HepG2 (cell line): Measurements from ENCODE around the gene DUSP22. TPM values are rescaled to one million over a fixed set of nuclear protein-coding genes. Genes with fewer than 3 reads are reported as not detected.

Source experiments
- ATAC-seq: fragments of 200-7000 bp; cut with Tn5 transposase; 3 replicates; pipeline ENCODE4 v1.9.1; 2020; ENCODE audit warnings: mild to moderate bottlenecking, moderate library complexity
- BruUV-seq: library from RNA; stranded (reverse); fragments of 400-500 nt; replicated peaks from 2 replicates; lab custom pipeline; 2021; lab: Mats Ljungman, UMichigan
- CTCF ChIA-PET: fragments of 300-600 bp; formaldehyde crosslinking; extraction: SDS; loops from one replicate; lab custom pipeline; 2021; ENCODE audit warnings: low total read pairs, inconsistent platforms, low intra/inter-chr PET ratio; lab: Yijun Ruan, JAX
- POLR2A ChIA-PET: fragments of 350-600 bp; sonication (Branson Sonifier 250); formaldehyde crosslinking; loops from one replicate; lab custom pipeline; 2020; ENCODE audit warnings: antibody characterized with exemption, inconsistent platforms; lab: Yijun Ruan, JAX
- DNase-seq: peaks from one replicate; pipeline ENCODE4 v3.0.0-alpha.2; 2015; ENCODE audit warnings: low spot score
- FAIRE-seq: peaks from 3 replicates; lab custom pipeline; 2011; peaks lifted over from hg19 to GRCh38; lab: Jason Lieb, UNC
- H2AFZ ChIP-seq: one replicate; pipeline ENCODE4 v1.6.1; 2011; ENCODE audit warnings: low read length, inconsistent platforms
- H3K27ac ChIP-seq: fragments of 300-600 bp; 3 replicates; pipeline ENCODE4 v1.8.0; 2011; ENCODE audit warnings: mixed run types, mild to moderate bottlenecking, mixed read lengths, low read length, inconsistent platforms; ENCODE audit not compliant: insufficient read depth; ENCODE audit errors: extremely low read length
- H3K27me3 ChIP-seq, 2 experiments: fragments of 200-600 bp in 1 of 2; 2 replicates in 1 of 2; 3 replicates in 1 of 2; pipeline versions ENCODE4 v1.6.0 to v1.8.0; 2011; ENCODE audit warnings: low read length in 2 of 2, mild to moderate bottlenecking in 2 of 2, moderate library complexity in 2 of 2, inconsistent platforms in 1 of 2; ENCODE audit not compliant: insufficient read depth in 2 of 2, control insufficient read depth in 1 of 2
- H3K36me3 ChIP-seq, 2 experiments: fragments of 200-600 bp in 1 of 2; replicated peaks in 1 of 2; 2 replicates in 1 of 2; 3 replicates in 1 of 2; pipeline versions ENCODE4 v1.5.1 to v1.8.0; 2011; ENCODE audit warnings: low read length in 2 of 2, inconsistent platforms in 1 of 2; ENCODE audit not compliant: insufficient read depth in 2 of 2, control insufficient read depth in 1 of 2
- H3K4me1 ChIP-seq: 2 replicates; pipeline ENCODE4 v1.5.1; 2012; ENCODE audit warnings: low read length, inconsistent platforms; ENCODE audit not compliant: insufficient read depth
- H3K4me2 ChIP-seq: 2 replicates; pipeline ENCODE4 v1.6.0; 2011; ENCODE audit warnings: low read depth, low read length, inconsistent platforms
- H3K4me3 ChIP-seq, 3 experiments: fragments of 200-600 bp in 1 of 3; sonication (generic), shearing (Covaris generic) in 1 of 3; replicated peaks in 1 of 3; 2 replicates each; pipeline ENCODE4 v1.5.1; 2011 to 2016; ENCODE audit warnings: low read length in 3 of 3, inconsistent platforms in 2 of 3, low read depth in 2 of 3, mild to moderate bottlenecking in 2 of 3, control low read depth in 1 of 3, mixed read lengths in 1 of 3; ENCODE audit not compliant: insufficient read depth in 1 of 3
- H3K79me2 ChIP-seq: one replicate; pipeline ENCODE4 v1.6.1; 2011; ENCODE audit warnings: low read length, inconsistent platforms; ENCODE audit not compliant: insufficient read depth
- H3K9ac ChIP-seq: 2 replicates; pipeline ENCODE4 v1.6.0; 2011; ENCODE audit warnings: mild to moderate bottlenecking, low read depth, low read length, inconsistent platforms; ENCODE audit not compliant: insufficient read depth
- H3K9me3 ChIP-seq: 2 replicates; pipeline ENCODE4 v1.5.1; 2012; ENCODE audit warnings: mild to moderate bottlenecking, low read length
- H4K20me1 ChIP-seq: 2 replicates; pipeline ENCODE4 v1.6.0; 2011; ENCODE audit warnings: inconsistent platforms, mild to moderate bottlenecking, low read length, moderate library complexity; ENCODE audit not compliant: insufficient read depth
- ATF7 ChIP-seq, 2 experiments: fragments of 450-650 bp in 1 of 2; sonication (generic) in 1 of 2; formaldehyde crosslinking in 1 of 2; IDR thresholded peaks; 2 replicates each; pipeline versions ENCODE4 v1.4.0 to v1.6.1; 2016 to 2020; ENCODE audit warnings: antibody characterized with exemption in 1 of 2, mild to moderate bottlenecking in 1 of 2, missing genetic modification reagents in 1 of 2
- CEBPB ChIP-seq: IDR thresholded peaks from 2 replicates; pipeline ENCODE4 v1.6.1; 2011; ENCODE audit warnings: low read depth, low read length, improper control_type of control experiment, borderline replicate concordance
- E2F1 ChIP-seq: sonication (generic); formaldehyde crosslinking; IDR thresholded peaks from 2 replicates; pipeline ENCODE4 v1.5.0; 2020; ENCODE audit warnings: missing genetic modification reagents
- HNRNPK ChIP-seq: fragments of 200-400 bp; formaldehyde crosslinking; IDR thresholded peaks from 2 replicates; pipeline ENCODE4 v1.6.1; 2018; ENCODE audit warnings: low read length, low read depth, moderate library complexity, mild to moderate bottlenecking; ENCODE audit not compliant: poor library complexity, severe bottlenecking
- HOXA5 ChIP-seq: sonication (generic); formaldehyde crosslinking; IDR thresholded peaks from 2 replicates; pipeline ENCODE4 v1.4.0; 2020; ENCODE audit warnings: missing genetic modification reagents
- NFE2L2 ChIP-seq: fragments of 150-350 bp; IDR thresholded peaks from 2 replicates; pipeline ENCODE4 v1.6.1; 2014; ENCODE audit warnings: low read length
- PCBP2 ChIP-seq: fragments of 200-400 bp; formaldehyde crosslinking; optimal IDR thresholded peaks from 2 replicates; pipeline ENCODE3; 2018; ENCODE audit warnings: low read length, low read depth; ENCODE audit not compliant: poor library complexity, severe bottlenecking
- SETDB1 ChIP-seq: sonication (generic); formaldehyde crosslinking; IDR thresholded peaks from 2 replicates; pipeline ENCODE4 v1.5.1; 2020; ENCODE audit warnings: missing genetic modification reagents, mild to moderate bottlenecking, borderline replicate concordance
- TBL1XR1 ChIP-seq: fragments of 150-350 bp; IDR thresholded peaks from 2 replicates; pipeline ENCODE4 v1.6.1; 2014; ENCODE audit warnings: borderline replicate concordance, low read length; ENCODE audit not compliant: partially characterized antibody
- ZNF253 ChIP-seq: sonication (generic); formaldehyde crosslinking; IDR thresholded peaks from 2 replicates; pipeline ENCODE4 v1.8.0; 2022; ENCODE audit warnings: mild to moderate bottlenecking, missing genetic modification reagents, borderline replicate concordance
- ZNF766 ChIP-seq: sonication (generic); formaldehyde crosslinking; IDR thresholded peaks from 2 replicates; pipeline ENCODE4 v1.5.0; 2020; ENCODE audit warnings: missing genetic modification reagents, borderline replicate concordance
- WGBS: methylation state at CpG from one replicate; pipeline ENCODE4 v1.1.6; 2017; ENCODE audit warnings: low lambda C conversion rate; 5-methylcytosine and 5-hydroxymethylcytosine counted together
- in situ Hi-C: cut with HindIII; loops from 2 replicates; pipeline ENCODE4 v1.10.0; 2017; ENCODE audit warnings: low pct_unique_long_range_greater_than_20kb; ENCODE audit not compliant: extremely low pct_ligation_motif_present
- intact Hi-C: fragments of 100-400 bp; cut with micrococcal nuclease; formaldehyde crosslinking; loops from one replicate; pipeline ENCODE4 v1.10.0; 2022; ENCODE audit not compliant: unreplicated experiment
- polyA plus RNA-seq, 8 experiments: library from polyadenylated mRNA; depleted of rRNA in 3 of 8; stranded (reverse) in 7 of 8; unstranded in 1 of 8; fragments of >200 nt; fragmentation: Illumina TruSeq in 4 of 8; extraction: Trizol in 4 of 8; gene quantifications; 2 replicates each; pipeline versions ENCODE4 v1.2.1 to v1.2.3, GENCODE V29; 2011 to 2016; ENCODE audit warnings: low read depth in 4 of 8, missing spikeins in 1 of 8, mixed read lengths in 1 of 8; ENCODE audit not compliant: insufficient read depth in 1 of 8
- total RNA-seq, 5 experiments: library from RNA; depleted of rRNA; stranded (reverse); fragments of >200 nt; fragmentation: Illumina TruSeq; extraction: Trizol; gene quantifications; 2 replicates each; pipeline ENCODE4 v1.2.3, GENCODE V29; 2016; ENCODE audit warnings: low read depth in 1 of 5

DUSP22 gene
- total and polyA plus RNA-seq, 2 of the 13 experiments (the other 11 are each of a cell fraction or from before 2014, with no cell fraction given) = 20.2 to 32.8 TPM

DNA sequence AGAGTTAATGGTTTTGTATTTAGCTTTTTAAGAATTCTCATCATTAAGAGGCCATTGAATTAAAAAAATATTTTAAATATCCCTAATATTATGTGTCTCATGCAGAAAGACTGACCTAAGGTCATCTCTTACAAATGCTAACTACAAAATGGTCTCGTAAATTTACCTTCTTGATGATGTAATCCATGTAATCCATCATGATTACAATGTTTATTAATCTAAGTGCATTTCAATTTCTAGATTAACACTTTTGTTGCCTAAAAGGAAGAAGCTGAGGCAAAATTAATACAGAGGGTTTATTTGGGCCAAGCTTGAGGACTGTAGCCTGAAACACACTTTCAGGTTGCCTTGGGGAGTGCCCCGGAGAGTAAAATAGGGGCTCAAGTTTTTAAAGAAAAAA is 18.4 kb downstream of the DUSP22 start:
- FAIRE-seq (no peak), ATAC-seq (no peak)
- in situ Hi-C loops = no loop called here

DNA sequence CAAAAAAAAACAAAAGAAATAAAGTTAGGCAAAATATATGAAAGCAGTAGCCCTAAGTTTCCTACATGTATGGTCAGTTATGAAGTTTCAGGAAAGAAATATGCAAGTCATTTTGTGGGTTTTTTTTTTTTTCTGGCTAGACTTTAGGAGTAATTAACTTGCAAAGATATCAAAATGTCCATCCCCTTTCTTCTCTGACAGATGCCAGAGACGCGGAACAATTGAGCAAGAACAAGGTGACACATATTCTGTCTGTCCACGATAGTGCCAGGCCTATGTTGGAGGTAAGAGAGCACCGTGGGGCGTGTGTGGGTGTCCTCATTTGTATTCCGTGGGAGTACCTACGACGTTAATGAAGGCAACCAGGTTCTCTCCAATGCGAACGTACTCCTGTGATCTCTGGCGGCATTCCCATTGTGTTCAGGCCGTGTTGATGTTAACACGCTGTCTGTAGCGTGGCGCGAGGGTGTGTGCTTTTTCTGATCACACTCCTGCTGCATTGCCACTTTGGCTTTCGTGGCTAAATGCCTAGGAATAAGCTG is 19.5 kb downstream of the DUSP22 start:
- intact Hi-C loops (no loop called here), in situ Hi-C loops (no loop called here)
- H3K4me3 ChIP-seq = no peak overlapping the region
- H3K9ac ChIP-seq = no peak overlapping the region
- H3K4me1 ChIP-seq = no peaks in the 10 kb centered on the region
- no peak for ATAC-seq
- H3K79me2 ChIP-seq = no peaks in the 10 kb centered on the region
- H3K4me2 ChIP-seq = no peak overlapping the region
- ChIA-PET POLR2A (no interaction called here), CTCF (no interaction called here)
- no peak overlapping the region for H2AFZ ChIP-seq
- H3K27me3 ChIP-seq = no peaks in the 10 kb centered on the region; a peak in 1 of 5 replicates
- no peaks in the 10 kb centered on the region for H4K20me1 ChIP-seq
- H3K36me3 ChIP-seq = no peaks in the 10 kb centered on the region; a peak in 1 of 5 replicates
- no peak overlapping the region for H3K27ac ChIP-seq
- DNase-seq = no peak
- no peak for TF ChIP-seq HNRNPK
- no peak for TF ChIP-seq PCBP2
- peak; percentile 58 for TF ChIP-seq NFE2L2
- no peak for TF ChIP-seq HOXA5 (CRISPR knock-in tag)
- no TSS peak for BruUV-seq
- FAIRE-seq = no peak
- WGBS = 75% methylated on average over 17 of the region's 17 CpGs
- no peaks in the 10 kb centered on the region for H3K9me3 ChIP-seq

More for the DNA sequence above, 18.4 kb downstream of the DUSP22 start:
- Histone ChIP-seq H3K79me2 (no peaks in the 10 kb centered on the region), H3K27ac (no peak overlapping the region), H3K4me1 (no peaks in the 10 kb centered on the region), H3K27me3 (no peaks in the 10 kb centered on the region; a peak in 1 of 5 replicates), H4K20me1 (no peaks in the 10 kb centered on the region), H3K4me2 (no peak overlapping the region), H3K9me3 (no peaks in the 10 kb centered on the region), H3K36me3 (no peaks in the 10 kb centered on the region; a peak in 1 of 5 replicates), H3K9ac (no peak overlapping the region), H3K4me3 (no peak overlapping the region), H2AFZ (no peak overlapping the region)
- no peak for TF ChIP-seq SETDB1 (CRISPR knock-in tag)
- TF ChIP-seq TBL1XR1 = no peak
- no peak for TF ChIP-seq E2F1 (CRISPR knock-in tag)
- peak; percentile 94 for TF ChIP-seq ATF7 (IDR thresholded peaks at IDR 0.05)
- TF ChIP-seq ATF7 (CRISPR knock-in tag; IDR thresholded peaks at IDR 0.05) = no peak
- peak; percentile 44; the same call in 1 of the 2 replicates for TF ChIP-seq CEBPB
- no peak for TF ChIP-seq ZNF766 (CRISPR knock-in tag)
- TF ChIP-seq ZNF253 (CRISPR knock-in tag) = no peak
- intact Hi-C loops = no loop called here
- ChIA-PET POLR2A (no interaction called here), CTCF (no interaction called here)
- no peak for DNase-seq
- no TSS peak for BruUV-seq
- 62% methylated on average over 2 of the region's 2 CpGs for WGBS
